ENCODE measurements around the gene CST4.
"Not testable (repeated sequence)": the region's sequence is repeated elsewhere in the genome, so short reads cannot be mapped to it uniquely, and the experiment has no call there.

CST4 gene

GRCh38 chr20:23688684-23689398 is at the start of gene CST4:
Gene CST4 (minus strand): TSS chr20:23689038. CDS start chr20:23688969, 69 bp downstream.
- not testable (repeated sequence) for DNase-seq

DNA sequence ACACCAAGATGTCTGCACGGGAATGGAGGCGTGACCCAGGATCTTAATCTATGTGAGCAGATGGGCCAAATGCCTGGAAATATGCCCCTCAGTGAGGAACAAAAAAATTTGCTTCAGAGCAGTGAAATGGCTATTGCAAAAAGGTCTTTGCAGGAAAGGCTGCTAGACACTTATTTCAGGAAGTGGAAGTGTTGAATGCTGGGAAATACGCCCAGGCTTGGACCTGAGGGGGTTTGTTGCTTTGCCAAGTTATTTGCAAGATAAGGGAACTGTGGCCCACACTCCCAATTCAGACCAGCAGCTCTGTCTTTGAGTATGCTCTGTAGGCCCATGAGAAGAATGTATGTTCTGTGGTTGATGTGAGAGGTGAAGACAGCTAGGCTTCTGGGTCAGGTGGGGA is 46.6 kb upstream of the CST4 start:
- not testable (repeated sequence) for DNase-seq

GRCh38 chr20:23734949-23735348 is 46.1 kb upstream of the CST4 start:
- not testable (repeated sequence) for DNase-seq

- DNase-seq, result not testable (repeated sequence)
These were observed 45.6 kb upstream of the CST4 start for GRCh38 chr20:23734440-23734839.

GRCh38 chr20:23727016-23727415 is 38.2 kb upstream of the CST4 start:
- DNase-seq, result no peak

DNA sequence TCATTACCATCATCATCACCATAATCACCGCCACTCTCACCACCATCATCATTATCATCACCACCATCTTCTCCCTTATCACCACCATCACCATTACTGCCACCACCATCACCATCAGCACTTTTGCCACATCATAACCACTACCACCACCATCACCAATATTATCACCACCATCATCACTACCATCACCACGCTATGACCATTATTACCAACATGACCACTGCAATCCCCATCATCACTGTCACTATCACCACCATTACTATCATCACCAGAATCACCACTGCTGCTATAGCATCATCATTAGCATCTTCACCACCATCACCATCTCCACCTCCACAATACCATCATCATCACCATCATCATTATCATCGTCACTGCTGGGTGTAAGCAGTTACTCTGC is 36.3 kb upstream of the CST4 start:
- no peak for DNase-seq

- DNase-seq, result peak in 3 of 56 donors; percentile 4 to 6 (median 6)
These were observed 34.9 kb upstream of the CST4 start for GRCh38 chr20:23723659-23724307.

DNA sequence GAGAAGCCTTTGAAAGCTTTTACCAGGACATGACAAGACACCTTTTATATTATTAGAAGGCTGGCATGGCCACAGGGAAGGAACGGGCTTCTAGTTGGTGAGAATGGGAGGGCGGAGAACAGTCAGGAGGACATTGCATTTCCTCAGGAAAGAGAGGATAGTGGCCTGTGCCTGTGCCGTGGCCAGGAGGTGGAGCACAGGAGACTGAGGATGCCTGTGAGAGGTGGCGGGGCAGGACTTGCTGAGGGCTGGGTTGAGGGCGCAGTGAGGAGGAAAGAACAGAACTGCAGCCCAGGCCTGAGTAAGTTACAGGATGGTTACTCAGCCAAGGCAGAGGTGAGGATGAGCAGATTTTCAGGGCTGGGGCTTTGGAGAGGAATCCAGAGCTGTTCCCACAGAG is 34.0 kb upstream of the CST4 start:
- not testable (repeated sequence) for DNase-seq

- no peak for DNase-seq
These were observed 33.1 kb upstream of the CST4 start for GRCh38 chr20:23721962-23722361.

DNA sequence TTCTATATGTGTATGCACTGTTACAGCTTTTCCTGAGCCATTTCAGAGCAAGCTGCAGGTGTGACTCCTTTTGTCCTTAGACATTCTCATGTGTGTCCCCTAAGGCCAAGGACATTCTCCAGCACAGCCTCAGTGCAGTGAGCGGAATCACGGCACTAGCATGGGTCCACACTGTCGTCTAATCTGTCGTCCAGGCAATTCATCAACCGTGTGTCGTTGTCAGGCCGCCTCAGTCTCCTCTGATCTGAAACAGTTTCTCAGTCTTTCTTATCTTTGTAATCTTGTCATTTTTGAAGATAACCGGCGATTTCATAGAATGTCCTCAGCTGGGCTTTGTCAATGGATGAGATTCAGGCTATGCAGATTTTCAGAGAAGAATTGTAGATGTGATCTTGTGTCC is 30.5 kb upstream of the CST4 start:
- not testable (repeated sequence) for DNase-seq

DNA sequence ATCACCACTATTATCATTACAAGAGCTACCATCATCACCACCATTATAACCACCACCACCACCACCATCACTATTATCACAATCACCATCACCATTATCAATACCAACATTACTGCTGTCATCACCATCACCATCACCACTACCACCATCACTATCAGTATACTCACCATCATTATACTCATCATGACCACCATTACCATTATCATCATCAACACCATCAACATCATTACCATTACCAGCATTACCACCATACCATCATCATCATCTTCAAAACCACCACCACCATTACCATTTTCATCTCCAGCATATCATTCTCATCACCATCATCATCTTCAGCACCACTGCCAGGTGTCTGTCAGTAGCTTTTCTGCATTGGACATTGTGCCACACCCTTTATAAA is 22.9 kb upstream of the CST4 start:
- DNase-seq, result not testable (repeated sequence)

GRCh38 chr20:23710771-23711170 is 21.9 kb upstream of the CST4 start:
- DNase-seq, result no peak

GRCh38 chr20:23705895-23706294 is 17.1 kb upstream of the CST4 start:
- no peak for DNase-seq

- DNase-seq, result no peak
These were observed 13.2 kb upstream of the CST4 start for GRCh38 chr20:23702021-23702420.

GRCh38 chr20:23700931-23701330 is 12.1 kb upstream of the CST4 start:
- DNase-seq, result no peak

DNA sequence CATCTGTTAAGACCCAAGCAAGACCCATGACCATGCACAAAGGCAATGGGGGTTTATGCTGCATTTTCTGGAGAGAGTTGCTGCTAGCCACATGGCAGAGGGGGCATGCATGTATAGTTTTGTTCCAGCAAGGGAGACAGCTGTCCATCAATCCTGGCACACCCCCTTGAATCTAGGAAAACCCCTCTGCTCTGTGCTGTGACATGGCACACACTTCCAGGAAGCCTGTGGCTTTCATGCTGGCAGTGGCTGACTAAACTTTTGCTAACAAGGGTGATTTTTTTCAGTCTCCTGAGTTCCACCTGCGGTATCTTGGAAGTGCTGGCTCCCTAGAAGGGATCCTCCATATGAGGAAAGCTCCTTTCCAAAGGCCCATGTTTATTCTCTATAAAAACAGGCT is 9.1 kb upstream of the CST4 start:
- DNase-seq, result no peak

DNA sequence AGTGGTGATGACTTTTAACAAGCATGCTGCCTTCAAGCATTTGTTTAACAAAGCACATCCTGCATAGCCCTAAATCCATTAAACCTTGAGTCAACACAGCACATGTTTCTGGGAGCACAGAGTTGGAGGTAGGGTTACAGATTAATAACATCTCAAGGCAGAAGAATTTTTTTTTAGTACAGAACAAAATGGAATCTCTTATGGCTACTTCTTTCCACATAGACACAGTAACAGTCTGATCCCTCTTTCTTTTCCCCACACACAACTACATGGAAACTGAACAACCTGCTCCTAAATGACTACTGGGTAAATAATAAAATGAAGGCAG is 6.2 kb upstream of the CST4 start:
- not testable (repeated sequence) for DNase-seq

- not testable (repeated sequence) for DNase-seq
These were observed 5.6 kb upstream of the CST4 start for GRCh38 chr20:23694178-23695067.

DNA sequence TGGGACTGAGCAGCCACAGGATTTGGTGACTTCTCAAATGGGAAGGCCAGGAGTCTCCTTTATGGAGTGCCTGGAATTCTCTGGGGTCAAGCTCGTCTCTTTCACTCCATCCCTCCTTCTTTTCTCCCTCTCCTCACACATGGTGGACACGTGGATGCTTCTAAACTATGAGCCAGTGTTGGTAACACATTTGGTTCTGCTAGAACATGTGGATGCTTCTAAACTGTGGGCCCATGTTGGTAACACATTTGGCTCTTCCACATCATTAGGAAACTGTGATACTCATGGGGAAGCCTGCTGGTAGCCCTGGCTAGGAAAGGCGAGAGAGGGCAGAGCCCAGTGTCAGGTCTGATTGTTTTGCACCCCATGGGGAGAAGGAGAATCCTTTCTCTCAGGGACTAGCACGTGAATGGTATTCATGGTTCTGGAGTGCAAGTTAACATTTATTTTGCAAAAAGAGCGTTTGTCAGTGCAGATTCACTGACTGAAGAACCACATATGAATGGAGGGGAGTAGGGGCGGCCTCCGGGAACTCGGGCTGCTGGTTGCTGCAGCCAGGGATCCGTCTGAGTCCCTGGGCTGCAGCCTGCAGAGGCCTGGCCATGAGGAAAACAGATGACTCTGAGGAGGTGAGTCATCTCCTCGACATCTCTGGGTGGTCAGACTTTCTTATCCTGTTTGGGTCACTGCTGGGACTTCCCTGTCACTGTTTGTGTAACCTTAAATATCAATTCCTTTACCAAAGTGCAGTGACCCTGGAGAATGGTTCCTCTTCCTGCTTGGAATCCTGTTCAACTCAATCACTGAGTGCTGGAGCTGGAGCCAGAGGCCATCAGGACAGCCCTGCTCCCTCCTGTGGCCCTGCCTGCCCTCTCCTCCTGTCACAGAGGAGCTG is 4.1 kb upstream of the CST4 start:
- not testable (repeated sequence) for DNase-seq

GRCh38 chr20:23691675-23692074 is 2.8 kb upstream of the CST4 start:
- no peak for DNase-seq

GRCh38 chr20:23690581-23690980 is 1.7 kb upstream of the CST4 start:
- DNase-seq, result no peak
